ENCODE results near the gene POM121L2.

POM121L2 gene

DNA sequence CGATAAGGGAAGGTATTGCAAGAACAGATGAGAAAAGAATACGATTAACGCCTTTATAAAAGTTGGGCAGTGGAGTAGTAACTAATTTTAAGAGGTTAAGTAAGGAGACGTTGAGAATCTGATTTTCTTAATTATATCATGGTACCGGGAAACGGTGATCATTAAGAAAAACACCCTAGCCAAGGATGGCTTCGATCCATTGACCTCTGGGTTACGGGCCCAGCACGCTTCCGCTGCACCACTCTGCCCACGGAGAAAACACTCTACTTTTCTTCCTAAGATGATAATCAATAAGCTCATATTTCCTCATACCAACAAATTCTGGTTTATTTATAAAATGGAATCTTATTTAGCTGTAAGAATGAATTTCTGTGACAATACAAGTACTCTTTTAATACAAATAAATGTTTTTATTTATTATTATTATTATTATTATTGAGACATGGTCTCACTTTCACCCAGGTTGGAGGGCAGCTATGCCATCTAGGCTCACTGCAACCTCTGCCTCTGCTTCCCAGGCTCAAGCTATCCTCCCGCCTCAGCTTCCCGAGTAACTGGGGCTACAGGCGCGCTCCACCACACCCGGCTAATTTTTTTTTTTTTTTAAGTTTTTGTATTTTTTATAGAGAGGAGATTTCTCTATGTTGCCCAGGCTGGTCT, 8.3 kb downstream of the POM121L2 start:
- TF ChIP-seq, protein P1, sequence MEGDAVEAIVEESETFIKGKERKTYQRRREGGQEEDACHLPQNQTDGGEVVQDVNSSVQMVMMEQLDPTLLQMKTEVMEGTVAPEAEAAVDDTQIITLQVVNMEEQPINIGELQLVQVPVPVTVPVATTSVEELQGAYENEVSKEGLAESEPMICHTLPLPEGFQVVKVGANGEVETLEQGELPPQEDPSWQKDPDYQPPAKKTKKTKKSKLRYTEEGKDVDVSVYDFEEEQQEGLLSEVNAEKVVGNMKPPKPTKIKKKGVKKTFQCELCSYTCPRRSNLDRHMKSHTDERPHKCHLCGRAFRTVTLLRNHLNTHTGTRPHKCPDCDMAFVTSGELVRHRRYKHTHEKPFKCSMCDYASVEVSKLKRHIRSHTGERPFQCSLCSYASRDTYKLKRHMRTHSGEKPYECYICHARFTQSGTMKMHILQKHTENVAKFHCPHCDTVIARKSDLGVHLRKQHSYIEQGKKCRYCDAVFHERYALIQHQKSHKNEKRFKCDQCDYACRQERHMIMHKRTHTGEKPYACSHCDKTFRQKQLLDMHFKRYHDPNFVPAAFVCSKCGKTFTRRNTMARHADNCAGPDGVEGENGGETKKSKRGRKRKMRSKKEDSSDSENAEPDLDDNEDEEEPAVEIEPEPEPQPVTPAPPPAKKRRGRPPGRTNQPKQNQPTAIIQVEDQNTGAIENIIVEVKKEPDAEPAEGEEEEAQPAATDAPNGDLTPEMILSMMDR (IDR thresholded peaks at IDR 0.05; ENCODE audit: extremely low read depth, missing control alignments), result no peak
- DNase-seq (ENCODE audit: low spot score), result no peak

DNA sequence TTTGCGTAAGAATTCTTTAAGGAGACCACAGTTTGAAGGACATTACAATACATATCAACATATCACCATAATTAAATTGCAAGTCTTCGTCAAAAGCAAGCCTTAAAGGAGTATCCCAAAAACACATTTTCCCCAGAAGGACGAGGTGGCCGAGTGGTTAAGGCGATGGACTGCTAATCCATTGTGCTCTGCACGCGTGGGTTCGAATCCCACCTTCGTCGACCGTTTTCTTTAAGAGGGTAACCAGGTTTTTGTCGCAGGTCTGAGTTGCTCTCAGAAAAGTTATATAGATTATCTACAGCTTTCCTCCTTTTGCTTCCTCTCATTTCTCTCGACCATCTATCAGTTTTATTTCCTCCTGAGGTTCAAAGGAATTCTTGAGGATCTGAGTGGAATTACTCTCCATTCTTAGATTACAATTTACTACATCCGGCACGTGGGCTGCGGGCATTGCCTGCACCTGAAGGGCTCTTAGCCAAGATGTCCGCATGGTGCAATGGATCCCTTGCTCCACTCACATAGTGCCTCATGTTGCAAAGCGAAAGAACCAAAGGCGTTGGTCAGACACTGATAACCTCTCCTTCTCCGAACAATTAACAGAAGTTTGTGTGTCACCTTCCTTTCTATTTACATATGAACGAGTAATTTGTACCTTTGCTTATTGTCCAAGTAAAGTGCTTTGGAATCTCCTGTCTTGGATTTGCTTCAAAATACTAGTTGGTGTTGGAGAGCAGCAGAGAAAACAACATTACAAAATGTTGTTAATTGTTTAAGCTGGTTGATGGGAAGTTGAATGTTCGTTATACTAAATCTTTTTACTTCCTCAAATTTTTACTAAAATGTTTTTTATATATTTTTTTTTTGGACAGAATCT, 14.0 kb downstream of the POM121L2 start:
- TF ChIP-seq, protein P1 (IDR thresholded peaks at IDR 0.05; ENCODE audit: extremely low read depth, missing control alignments), result no peak
- no peak for DNase-seq (ENCODE audit: low spot score)

DNA sequence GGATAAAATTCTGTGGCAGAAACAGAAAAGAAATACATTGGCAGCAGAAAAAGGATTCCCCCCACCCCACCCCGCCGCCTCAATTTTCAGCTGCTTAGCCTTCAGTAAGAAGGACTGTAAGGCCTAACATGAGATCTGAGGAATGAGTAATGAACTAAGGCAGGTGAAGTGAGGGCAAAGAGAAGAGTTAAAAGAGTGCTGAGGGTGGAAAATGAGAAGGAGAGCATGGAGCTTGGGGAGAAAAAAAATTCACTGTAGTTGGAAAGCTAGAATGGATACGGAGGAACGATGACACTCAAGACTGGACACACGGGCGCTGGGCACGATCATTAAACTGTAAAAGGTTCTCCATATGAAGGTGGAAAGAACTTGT, 14.6 kb downstream of the POM121L2 start:
- TF ChIP-seq, protein P1 (IDR thresholded peaks at IDR 0.05; ENCODE audit: extremely low read depth, missing control alignments), result no peak
- no peak for DNase-seq (ENCODE audit: low spot score)

DNA sequence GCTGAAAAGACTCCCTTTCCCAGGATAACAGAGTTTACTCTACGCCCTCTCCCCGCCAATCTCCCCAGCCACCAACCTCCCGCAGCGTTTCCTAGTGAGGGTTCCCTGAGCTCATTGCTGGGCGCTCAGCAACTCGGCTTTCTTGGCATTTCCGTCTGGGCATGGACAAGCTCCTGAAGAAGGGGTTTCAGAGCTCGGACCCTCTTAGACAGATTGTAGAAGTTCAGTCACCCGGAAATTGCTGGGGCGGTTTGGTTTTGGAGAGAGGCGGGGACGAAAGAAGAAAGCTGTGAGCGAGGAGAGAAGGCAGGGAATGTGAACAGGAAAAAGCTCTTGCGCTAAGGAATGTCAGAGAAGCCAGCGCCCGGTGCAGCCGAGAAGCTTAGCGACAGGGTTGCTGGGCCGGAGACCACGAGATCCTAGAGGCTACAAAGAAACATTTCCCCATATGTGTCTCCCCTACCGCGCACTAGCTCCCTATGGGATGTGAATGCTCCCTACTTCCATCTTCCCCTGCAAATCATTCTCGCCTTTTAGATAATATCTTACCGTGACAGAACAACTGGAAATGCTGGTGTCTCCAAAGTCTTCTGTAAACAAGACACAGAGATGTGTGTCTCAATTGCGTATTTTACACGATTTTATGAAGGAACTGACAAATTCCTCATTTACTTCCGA, 15.8 kb downstream of the POM121L2 start:
- TF ChIP-seq, protein P1 (IDR thresholded peaks at IDR 0.05; ENCODE audit: extremely low read depth, missing control alignments), result no peak
- DNase-seq (ENCODE audit: low spot score), result no peak

DNA sequence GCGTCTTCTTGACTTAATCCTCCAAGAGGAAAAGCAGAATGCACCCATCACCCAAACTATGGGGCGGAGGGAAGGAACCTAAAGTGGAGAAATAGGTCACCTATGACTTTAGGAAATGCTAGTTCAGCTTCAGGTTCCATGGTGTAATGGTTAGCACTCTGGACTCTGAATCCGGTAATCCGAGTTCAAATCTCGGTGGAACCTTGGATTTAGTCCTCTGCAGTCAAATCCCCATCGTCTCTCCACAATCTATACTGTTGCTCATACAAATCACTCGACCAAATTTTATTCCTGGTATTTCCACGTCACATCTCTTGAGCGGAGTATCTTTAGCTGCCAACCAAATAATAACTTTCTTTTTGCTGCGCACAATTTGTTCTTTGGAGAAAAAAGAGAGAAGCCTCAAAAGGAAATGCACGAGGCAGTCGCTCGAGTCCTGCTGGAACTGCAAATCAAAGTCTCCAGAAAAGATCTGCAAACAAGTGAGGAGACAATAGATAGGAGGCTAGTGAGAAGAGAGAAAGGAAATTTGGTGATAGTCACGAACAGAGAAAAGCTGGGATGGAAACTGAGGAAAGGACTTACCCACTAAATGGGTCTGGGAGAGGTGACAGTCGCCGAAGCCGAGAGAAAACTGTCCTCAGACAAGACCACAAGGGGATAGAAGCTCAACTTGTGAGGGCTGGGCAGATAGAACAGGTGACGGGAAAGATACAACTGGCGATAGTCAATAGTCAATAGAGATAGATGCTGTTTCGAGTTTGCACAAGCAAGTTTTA, 16.6 kb downstream of the POM121L2 start:
- TF ChIP-seq, protein P1 (IDR thresholded peaks at IDR 0.05; ENCODE audit: extremely low read depth, missing control alignments), result no peak
- DNase-seq (ENCODE audit: low spot score), result no peak

DNA sequence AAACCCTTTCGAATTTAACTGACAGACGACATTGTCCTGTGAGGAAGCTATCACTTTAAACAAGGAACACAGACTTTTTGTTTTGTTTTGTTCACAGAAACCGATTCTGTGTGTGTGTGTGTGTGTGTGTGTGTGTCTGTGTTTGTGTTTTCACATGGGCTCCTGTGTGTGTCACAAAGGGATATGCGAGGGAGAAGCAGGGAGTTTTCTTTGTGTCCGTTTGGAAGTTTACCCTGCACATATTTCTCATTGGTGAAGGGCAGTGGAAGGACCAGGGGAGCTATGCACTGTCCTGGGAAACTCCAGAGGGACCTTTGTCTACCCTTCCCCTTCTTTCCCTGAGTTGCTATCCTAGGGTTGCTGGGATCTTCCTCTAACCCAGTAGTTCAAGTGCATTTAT, 17.7 kb downstream of the POM121L2 start:
- TF ChIP-seq, protein P1 (IDR thresholded peaks at IDR 0.05; ENCODE audit: extremely low read depth, missing control alignments), result no peak
- DNase-seq (ENCODE audit: low spot score), result no peak
